Measurements from ENCODE around the gene SOD1. TPM values are rescaled to one million over a fixed set of nuclear protein-coding genes. Genes with fewer than 3 reads are reported as not detected.

The SOD1 gene
- total RNA-seq, 1 donor from 2014 or later: 236 TPM

DNA sequence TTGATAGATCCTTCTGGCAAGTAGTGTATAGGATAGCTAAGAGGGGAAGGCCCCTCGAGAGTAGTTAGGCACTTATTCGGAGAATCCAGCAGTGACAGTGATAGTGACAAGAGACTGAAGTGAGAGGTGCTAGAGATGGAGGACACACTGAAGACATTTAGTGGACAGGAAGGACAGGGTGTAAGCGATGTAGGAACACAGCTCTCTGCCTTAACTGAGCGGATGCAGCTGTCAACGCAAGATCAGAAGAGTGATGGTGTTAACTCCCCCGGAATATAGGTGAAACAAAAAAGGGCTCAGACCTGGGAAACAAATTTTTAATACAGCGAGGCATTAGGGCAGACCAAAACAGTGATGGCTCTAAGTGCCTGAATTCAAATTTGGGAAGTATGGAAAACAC is 15.8 kb downstream of the SOD1 start:
- no peaks in the 10 kb centered on the region for H3K9me3 ChIP-seq (ENCODE audit: insufficient read depth, low read depth, low read length)
- no peaks in the 10 kb centered on the region for H3K27me3 ChIP-seq (ENCODE audit: insufficient read depth, low read length)
- no peak overlapping the region for H3K4me3 ChIP-seq (ENCODE audit: insufficient read depth, low read depth, low read length)
- H3K27ac ChIP-seq (ENCODE audit: low read depth, low read length): no peak overlapping the region
- Mint-ChIP-seq H3K4me1 (ENCODE audit: low read depth, unreplicated experiment) (no peaks in the 10 kb centered on the region), H3K36me3 (ENCODE audit: low read depth, unreplicated experiment) (no peaks in the 10 kb centered on the region), H3K27me3 (ENCODE audit: low read depth, unreplicated experiment) (no peaks in the 10 kb centered on the region), H3K9me3 (ENCODE audit: unreplicated experiment) (no peaks in the 10 kb centered on the region), H3K27ac (ENCODE audit: unreplicated experiment) (no peak overlapping the region), H3K4me3 (ENCODE audit: unreplicated experiment) (no peak overlapping the region)
- peaks cover 6% of the 10 kb centered on the region for H3K36me3 ChIP-seq (ENCODE audit: insufficient read depth, low read length)
- H3K4me1 ChIP-seq (ENCODE audit: insufficient read depth, low read length): no peaks in the 10 kb centered on the region
- no peak overlapping the region for H3K9ac ChIP-seq (ENCODE audit: low read length)
- H3K4me2 ChIP-seq (ENCODE audit: low read length): no peak overlapping the region
- peaks cover 6% of the 10 kb centered on the region for H4K20me1 ChIP-seq (ENCODE audit: insufficient read depth, low read length)
- TF ChIP-seq, protein P1, sequence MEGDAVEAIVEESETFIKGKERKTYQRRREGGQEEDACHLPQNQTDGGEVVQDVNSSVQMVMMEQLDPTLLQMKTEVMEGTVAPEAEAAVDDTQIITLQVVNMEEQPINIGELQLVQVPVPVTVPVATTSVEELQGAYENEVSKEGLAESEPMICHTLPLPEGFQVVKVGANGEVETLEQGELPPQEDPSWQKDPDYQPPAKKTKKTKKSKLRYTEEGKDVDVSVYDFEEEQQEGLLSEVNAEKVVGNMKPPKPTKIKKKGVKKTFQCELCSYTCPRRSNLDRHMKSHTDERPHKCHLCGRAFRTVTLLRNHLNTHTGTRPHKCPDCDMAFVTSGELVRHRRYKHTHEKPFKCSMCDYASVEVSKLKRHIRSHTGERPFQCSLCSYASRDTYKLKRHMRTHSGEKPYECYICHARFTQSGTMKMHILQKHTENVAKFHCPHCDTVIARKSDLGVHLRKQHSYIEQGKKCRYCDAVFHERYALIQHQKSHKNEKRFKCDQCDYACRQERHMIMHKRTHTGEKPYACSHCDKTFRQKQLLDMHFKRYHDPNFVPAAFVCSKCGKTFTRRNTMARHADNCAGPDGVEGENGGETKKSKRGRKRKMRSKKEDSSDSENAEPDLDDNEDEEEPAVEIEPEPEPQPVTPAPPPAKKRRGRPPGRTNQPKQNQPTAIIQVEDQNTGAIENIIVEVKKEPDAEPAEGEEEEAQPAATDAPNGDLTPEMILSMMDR (IDR thresholded peaks at IDR 0.05; ENCODE audit: insufficient read depth, low read depth, low read length): no peak
- TF ChIP-seq EZH2 (IDR thresholded peaks at IDR 0.05; ENCODE audit: insufficient read depth, low read length): no peak
- no peak overlapping the region for H2AFZ ChIP-seq (ENCODE audit: low read depth, low read length)
- H3K79me2 ChIP-seq (ENCODE audit: insufficient read depth, low read length): peaks cover 3% of the 10 kb centered on the region
- no peak for DNase-seq (ENCODE audit: low read depth)
- no peak for FAIRE-seq

DNA sequence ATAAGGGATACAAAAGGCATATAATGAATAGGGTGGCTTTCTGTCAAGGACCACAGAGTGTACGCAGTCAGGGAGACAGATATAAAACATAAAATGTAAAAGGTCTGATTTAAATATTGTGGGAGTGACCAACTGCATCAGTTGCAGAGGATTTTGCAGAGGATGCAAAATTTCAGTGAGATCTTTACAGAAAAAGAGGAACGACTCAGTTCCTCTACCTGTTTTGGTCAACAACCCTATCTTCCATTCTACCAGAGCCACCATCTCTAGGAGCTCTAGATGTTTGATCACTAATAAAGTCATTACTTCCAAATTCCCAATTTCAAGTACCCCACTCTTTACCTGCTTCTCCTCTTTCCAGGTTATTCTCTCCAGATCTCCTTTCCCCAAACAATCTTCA is 16.5 kb downstream of the SOD1 start:
- Mint-ChIP-seq H3K27me3 (ENCODE audit: low read depth, unreplicated experiment) (no peaks in the 10 kb centered on the region), H3K27ac (ENCODE audit: unreplicated experiment) (no peak overlapping the region), H3K4me1 (ENCODE audit: low read depth, unreplicated experiment) (no peaks in the 10 kb centered on the region), H3K4me3 (ENCODE audit: unreplicated experiment) (no peak overlapping the region), H3K9me3 (ENCODE audit: unreplicated experiment) (no peaks in the 10 kb centered on the region), H3K36me3 (ENCODE audit: low read depth, unreplicated experiment) (no peaks in the 10 kb centered on the region)
- no peak for DNase-seq (ENCODE audit: low read depth)
- Histone ChIP-seq H3K4me1 (ENCODE audit: insufficient read depth, low read length) (no peaks in the 10 kb centered on the region), H3K4me3 (ENCODE audit: insufficient read depth, low read depth, low read length) (no peak overlapping the region), H3K79me2 (ENCODE audit: insufficient read depth, low read length) (peaks cover 3% of the 10 kb centered on the region), H3K9me3 (ENCODE audit: insufficient read depth, low read depth, low read length) (no peaks in the 10 kb centered on the region), H4K20me1 (ENCODE audit: insufficient read depth, low read length) (peaks cover 6% of the 10 kb centered on the region), H2AFZ (ENCODE audit: low read depth, low read length) (no peak overlapping the region), H3K27ac (ENCODE audit: low read depth, low read length) (no peak overlapping the region), H3K9ac (ENCODE audit: low read length) (no peak overlapping the region), H3K4me2 (ENCODE audit: low read length) (no peak overlapping the region), H3K27me3 (ENCODE audit: insufficient read depth, low read length) (no peaks in the 10 kb centered on the region), H3K36me3 (ENCODE audit: insufficient read depth, low read length) (peaks cover 5% of the 10 kb centered on the region)
- TF ChIP-seq, protein P1 (IDR thresholded peaks at IDR 0.05; ENCODE audit: insufficient read depth, low read depth, low read length): no peak
- no peak for TF ChIP-seq EZH2 (IDR thresholded peaks at IDR 0.05; ENCODE audit: insufficient read depth, low read length)
- FAIRE-seq: no peak

DNA sequence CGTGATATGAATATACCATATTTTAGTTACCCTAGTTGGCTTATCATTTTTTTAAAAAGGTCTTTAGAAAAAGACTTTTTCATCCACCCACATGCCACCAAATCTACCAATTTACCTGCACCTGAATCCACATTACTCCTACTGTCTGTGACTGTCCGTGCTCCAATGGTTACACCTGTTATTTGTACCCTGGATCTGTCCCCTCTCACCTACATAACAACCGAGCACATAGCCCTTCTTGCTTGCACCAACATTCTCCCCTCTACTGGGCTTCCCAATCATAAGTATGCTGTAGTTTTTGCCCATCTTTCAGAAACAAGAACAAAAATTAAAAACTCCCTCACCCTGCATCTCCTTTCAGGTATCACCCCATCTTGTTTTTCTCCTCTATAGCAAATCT is 17.6 kb downstream of the SOD1 start:
- Mint-ChIP-seq H3K36me3 (ENCODE audit: low read depth, unreplicated experiment) (no peaks in the 10 kb centered on the region), H3K4me3 (ENCODE audit: unreplicated experiment) (no peak overlapping the region), H3K27me3 (ENCODE audit: low read depth, unreplicated experiment) (no peaks in the 10 kb centered on the region), H3K9me3 (ENCODE audit: unreplicated experiment) (no peaks in the 10 kb centered on the region), H3K4me1 (ENCODE audit: low read depth, unreplicated experiment) (no peaks in the 10 kb centered on the region), H3K27ac (ENCODE audit: unreplicated experiment) (no peak overlapping the region)
- H3K9ac ChIP-seq (ENCODE audit: low read length): no peak overlapping the region
- H3K27ac ChIP-seq (ENCODE audit: low read depth, low read length): no peak overlapping the region
- H3K9me3 ChIP-seq (ENCODE audit: insufficient read depth, low read depth, low read length): no peaks in the 10 kb centered on the region
- no peaks in the 10 kb centered on the region for H3K27me3 ChIP-seq (ENCODE audit: insufficient read depth, low read length)
- H3K4me3 ChIP-seq (ENCODE audit: insufficient read depth, low read depth, low read length): no peak overlapping the region
- DNase-seq (ENCODE audit: low read depth): no peak
- TF ChIP-seq, protein P1 (IDR thresholded peaks at IDR 0.05; ENCODE audit: insufficient read depth, low read depth, low read length): no peak
- no peak for TF ChIP-seq EZH2 (IDR thresholded peaks at IDR 0.05; ENCODE audit: insufficient read depth, low read length)
- H2AFZ ChIP-seq (ENCODE audit: low read depth, low read length): no peak overlapping the region
- no peaks in the 10 kb centered on the region for H3K4me1 ChIP-seq (ENCODE audit: insufficient read depth, low read length)
- FAIRE-seq: no peak
- no peaks in the 10 kb centered on the region for H3K36me3 ChIP-seq (ENCODE audit: insufficient read depth, low read length)
- peaks cover 3% of the 10 kb centered on the region for H3K79me2 ChIP-seq (ENCODE audit: insufficient read depth, low read length)
- no peak overlapping the region for H3K4me2 ChIP-seq (ENCODE audit: low read length)
- H4K20me1 ChIP-seq (ENCODE audit: insufficient read depth, low read length): peaks cover 6% of the 10 kb centered on the region

All from astrocyte (in vitro differentiated cells and primary cell).